GM10266 (cell line): ENCODE results near the gene PROX1.

ENCODE experiments used
- DNase-seq: peaks from one replicate; pipeline ENCODE4 v3.0.0; 2012; ENCODE audit errors: extremely low spot score
- CTCF ChIP-seq: IDR thresholded peaks from 2 replicates; pipeline ENCODE4 v1.5.1; 2012; ENCODE audit warnings: mild to moderate bottlenecking, low read depth; ENCODE audit not compliant: control insufficient read depth, insufficient read depth; ENCODE audit errors: missing control alignments

PROX1 gene

GRCh38 chr1:214013614-214014377 lies 26.0 kb downstream of the PROX1 start:
- no peak for DNase-seq
- no peak for TF ChIP-seq CTCF

DNA sequence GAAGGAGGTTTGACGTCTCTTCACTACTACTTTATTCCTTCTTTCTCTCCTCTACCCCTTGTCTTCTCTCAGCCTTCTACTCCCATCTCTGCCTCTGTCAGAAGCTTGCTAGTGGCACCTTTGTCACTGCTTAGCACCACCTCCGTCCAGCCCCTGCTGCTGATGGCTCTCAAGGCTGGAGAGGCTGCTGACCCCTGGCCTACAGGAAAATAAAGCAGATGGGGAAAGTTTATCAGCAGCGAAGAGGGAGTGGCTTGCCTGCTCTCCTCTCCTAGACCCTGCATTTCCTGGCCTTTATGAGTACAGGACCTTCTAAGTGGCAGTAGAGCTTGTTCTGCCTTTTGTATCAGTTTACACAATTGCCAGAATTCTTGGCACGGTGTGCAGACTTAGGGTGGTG lies 27.0 kb downstream of the PROX1 start:
- TF ChIP-seq CTCF = no peak
- DNase-seq = no peak

DNA sequence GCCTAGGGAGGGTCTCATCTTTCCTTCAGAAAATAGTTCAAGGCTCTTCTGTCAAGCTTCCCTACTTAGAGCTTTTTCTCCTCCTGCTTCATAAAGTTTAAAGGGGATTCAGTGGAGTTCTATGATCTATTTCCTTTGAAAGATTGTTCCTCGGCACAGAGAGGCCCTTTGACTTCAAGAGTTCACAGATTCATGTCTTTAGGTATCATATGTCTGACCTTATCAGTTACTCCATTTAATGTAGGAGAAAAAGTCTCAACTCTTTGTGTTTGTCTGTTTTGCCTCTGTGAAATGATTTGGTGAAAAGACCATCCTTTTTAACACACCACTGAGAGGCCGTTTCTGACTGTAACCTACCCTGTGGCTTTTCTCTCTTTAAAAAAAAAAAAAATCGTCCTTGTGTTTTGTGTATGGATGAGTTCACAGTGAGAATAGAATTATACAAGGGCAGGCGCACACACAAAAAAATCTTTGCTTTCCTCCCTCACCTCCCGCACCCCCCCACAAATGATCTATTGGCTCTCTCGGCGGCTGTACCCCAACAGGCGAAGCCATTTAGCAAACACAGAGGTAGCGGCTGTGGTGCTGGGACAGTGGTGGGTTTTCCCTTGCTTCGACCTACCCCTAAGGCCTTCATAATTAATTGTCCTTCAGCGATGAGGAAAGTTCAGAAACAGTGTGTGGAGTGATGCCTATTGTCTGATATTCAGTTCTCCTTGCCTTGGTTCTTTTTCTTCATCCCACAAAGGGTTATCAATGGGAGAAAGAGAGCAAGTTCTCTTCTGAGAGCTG lies 29.6 kb downstream of the PROX1 start:
- no peak for TF ChIP-seq CTCF
- DNase-seq = no peak

- TF ChIP-seq CTCF = no peak
Observed at GRCh38 chr1:214018386-214019268, 30.9 kb downstream of the PROX1 start.

GRCh38 chr1:214019499-214019898 lies 31.7 kb downstream of the PROX1 start:
- DNase-seq = no peak
- no peak for TF ChIP-seq CTCF

More at GRCh38 chr1:214018386-214019268, 30.9 kb downstream of the PROX1 start:
- peak; percentile 42 for DNase-seq

DNA sequence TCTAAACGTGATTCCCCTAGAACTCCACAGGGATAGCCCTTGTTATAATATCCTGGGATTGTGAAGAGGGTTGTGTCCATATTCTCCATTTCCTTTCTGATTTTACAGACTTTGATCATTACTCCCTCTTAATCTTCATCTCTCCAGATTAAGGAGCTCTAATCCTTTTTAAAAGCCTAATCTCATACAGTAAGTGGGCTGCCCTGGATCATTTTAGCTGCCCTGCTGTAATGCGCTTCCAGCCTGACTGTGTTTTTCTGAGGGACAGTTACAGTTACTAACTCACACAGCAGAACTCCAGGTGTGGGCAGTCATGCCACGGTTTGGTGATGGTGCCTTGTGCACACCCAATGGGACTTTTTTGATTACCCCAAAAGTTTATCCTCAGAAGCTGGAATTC lies 33.5 kb downstream of the PROX1 start:
- no peak for TF ChIP-seq CTCF

More for the DNA sequence above, 33.5 kb downstream of the PROX1 start:
- no peak for DNase-seq
